Stimulated activated CD4-positive, alpha-beta T cell treated with anti-CD3 and anti-CD28 coated beads, Interleukin-1b, Interleukin-23, amount 100 ng/mL, for 1 hour (primary cell): ENCODE data around the gene SLC43A1.

ENCODE experiments used
- DNase-seq, 2 donors: peaks; one replicate each; pipeline ENCODE4 v3.0.0-alpha.2; 2020; ENCODE audit warnings: low read depth in 2 of 2

Gene SLC43A1

DNA sequence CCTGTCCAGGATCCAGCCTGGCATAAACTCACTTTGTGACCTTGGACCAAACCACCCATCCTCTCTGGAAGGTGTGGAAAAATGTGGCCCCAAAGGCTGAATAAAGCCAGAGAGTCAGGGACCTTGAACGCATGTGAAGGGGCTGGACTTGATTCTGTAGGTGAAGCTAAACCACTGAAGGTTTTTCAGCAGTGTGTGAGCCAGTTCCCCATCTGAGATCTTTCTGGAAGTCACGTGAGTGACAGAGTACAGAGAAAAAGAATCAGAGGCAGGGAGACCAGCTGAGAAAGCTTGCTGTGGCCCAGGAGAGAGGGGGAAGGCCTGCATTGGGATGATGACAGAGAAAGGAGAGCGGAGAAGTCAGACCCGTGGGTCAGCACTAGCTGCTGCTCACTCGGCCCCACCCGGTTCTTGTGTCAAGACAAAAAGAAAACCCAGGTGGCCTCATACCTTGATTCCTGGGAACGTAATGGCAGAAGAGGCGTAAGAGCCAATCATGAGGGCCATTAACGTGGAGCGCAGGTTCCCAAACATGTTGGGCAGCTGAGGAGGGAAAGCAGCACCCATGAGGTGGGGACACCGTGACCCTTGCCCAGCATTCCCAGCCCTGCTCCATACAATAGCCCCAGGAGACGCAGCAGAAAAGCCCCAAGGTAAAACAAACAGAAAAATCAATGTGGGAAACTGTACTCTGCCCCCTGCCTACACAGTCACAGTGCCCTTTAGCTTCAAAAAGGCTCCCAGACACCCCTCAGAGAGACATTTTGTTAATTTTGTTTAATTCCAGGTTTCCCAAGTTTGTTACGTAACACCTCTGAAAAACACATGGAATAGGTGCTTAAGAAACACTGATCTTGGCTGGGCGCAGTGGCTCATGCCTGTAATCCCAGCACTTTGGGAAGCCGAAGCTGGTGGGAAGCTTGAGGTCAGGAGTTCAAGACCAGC lies 17.9 kb downstream of the SLC43A1 start:
- DNase-seq: no peak

DNA sequence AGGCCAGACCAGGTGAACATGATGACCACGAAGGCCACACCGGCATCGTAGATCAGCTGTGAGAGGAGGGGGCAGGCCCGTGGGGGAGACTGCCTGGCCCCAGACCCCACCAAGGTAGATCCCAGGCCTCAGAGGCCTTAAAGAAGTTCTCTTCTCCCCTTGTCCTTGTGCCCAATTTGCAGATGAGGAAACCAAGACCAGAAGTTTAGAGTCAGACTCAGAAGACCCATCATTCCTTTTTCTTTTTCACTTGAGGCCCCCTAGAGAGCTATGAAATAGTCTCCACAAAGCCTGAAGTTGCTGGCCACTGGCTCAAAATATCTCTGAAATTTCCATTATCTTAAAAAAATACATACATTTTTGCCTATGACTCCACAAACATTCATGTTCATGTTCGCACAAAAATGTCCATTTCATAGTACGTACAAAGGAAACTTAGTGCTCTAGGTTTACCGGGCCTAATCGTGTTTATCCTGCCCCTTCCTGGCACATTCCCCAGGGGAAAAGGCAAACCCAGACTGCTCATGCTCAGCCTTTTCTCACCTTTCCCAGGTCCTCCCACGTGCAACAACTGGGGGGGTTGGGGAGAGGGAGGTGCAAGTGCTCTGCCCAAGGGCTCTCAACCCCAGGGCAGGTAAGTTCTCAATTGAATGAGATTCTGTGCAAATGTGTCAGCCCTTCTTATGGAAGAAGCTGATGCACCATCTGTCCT lies 19.2 kb downstream of the SLC43A1 start:
- DNase-seq: no peak

DNA sequence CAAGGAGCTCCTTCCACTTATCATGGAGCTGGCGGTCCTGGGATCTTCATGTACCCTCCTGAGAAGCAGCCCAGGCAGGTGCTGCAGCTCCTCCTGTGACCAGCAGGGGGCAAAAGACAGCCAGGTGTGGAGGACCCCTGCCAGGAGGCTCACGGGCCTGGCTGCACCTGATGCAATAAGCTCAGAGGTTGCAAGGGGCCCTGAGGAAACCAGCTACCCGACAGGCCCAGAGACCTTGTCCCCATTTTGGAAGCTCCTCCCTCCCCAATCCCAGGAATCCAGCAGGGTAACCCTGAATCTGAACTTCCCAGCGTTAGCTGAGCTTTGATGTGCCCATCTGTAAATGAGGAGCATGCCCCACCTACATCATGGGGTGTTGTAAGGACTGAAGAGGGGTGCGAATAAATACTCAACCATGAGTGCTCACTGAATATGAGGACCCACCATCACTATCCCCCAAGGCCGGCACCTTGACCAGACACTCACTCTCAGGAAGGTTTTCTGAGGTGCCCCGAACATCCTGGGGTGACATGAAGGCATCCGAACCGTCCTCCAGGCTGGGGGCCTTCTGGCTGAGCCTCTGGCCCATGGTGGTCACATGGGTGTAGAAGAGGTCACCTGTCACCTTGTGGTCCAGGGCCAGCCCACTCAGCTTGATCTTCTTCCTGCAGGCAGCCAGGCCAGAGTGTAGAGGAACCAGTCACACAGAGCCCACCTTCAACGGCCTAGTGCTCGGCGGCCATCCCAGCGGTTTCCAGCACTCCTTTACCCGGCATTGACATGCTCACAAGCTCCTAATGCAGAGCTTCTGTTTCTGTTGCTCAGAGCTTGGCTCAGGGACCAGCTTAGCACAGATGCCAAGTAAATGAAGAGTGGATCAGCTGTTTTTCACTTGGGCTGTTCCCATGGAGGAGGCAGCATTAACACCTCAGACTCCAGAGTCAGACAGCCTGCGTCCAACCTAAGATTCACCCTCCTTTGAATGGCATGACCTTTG lies 21.7 kb downstream of the SLC43A1 start:
- DNase-seq: peak; percentile 56 to 67

DNA sequence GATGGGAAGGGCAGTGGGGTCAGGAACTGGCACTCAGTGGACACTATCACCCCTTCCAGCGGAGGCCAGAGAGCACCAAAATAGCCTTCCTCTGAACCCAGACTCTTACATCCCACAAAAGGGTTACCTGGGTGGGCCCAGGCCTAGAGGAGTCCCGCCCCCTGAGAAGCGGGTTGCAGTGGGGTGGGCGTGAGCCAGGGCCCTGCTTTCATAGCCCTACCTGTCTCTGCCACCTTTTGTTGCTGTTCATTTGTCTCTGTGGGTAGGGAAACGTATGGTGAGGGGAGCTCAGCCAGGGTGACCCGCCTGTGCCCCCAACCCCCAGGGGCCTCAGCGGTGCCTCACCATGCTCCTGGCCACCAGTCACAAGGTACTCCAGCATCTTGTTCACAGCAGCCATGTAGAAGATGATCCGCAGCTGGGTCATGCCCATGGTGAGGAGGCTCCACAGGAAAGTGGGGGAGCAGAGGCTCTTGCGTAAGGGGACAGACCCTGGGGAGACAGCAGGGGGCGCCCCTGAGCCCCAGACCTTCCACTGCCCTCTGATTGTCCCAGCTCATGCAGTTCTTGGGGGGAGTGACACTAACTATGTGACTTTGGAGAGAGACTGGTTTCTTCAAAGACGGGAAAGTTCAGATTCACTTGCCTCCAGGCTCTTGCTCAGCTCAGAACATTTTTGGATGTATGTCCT lies 24.0 kb downstream of the SLC43A1 start:
- no peak for DNase-seq

GRCh38 chr11:57490456-57491248 lies 24.9 kb downstream of the SLC43A1 start:
- DNase-seq: no peak

GRCh38 chr11:57487920-57488659 lies 27.4 kb downstream of the SLC43A1 start:
- no peak for DNase-seq

DNA sequence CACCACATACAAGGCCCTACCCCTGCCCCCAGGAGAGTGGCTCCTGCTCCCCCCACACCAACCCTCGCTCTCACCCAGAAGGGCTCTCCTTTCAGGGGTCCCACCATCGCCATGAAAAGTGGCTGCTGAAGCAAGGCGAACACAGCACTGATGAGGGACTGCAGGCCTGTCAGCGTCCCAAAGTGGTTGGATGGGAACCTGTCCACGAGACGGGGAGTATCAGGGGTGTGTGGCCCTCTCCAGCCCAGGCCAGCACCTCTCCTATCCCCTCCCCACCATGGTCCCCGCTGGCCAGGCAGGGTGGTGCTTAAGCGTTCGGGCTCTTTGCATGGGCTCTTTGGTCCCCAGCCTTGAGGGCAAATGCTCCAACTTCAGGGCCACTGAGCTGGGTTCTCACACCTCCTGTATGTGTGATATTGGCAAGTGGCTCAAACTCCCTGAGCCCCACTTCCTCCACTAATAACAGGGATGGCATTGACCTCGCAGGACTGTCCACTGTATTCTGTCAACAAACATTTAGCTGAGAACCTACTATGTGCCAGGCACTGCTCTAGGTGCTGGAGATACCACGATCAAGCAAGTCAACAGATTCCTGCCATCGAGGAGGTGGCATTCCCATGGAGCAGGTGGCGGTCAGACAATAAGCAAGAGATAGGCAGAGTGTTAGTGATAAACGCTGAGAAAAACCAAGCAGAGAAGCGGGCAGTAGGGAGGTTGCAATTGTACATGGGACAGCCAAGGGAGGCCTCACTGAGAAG lies 28.3 kb downstream of the SLC43A1 start:
- no peak for DNase-seq

GRCh38 chr11:57485217-57485990 lies 30.1 kb downstream of the SLC43A1 start:
- no peak for DNase-seq

DNA sequence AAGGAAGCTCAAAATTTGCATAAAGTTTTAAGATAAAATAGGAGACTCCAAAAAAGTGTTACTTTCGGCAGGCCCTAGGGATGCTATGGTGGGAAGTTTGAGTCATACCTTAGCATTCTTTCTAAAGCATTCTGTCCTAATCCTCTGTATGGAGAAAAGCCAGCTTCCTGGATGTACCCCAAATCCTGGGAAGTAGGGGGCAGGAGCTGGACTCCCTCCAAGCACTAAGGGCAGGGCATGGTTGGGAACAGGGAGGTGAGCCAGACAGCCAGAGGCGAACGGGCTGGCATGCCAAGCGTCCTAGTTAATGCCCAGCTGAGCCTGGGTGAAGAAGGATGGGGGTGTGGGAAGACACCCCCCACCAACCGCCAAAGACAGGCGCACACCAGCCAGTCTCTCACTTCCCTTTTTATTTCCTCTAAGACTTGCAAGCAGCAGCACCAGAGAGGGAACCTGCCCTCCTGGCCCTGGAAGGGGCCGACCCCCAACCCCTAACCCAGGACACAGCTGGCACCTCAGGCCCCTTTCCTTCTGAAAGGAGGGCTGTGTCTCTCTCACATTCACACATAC lies 31.3 kb downstream of the SLC43A1 start:
- DNase-seq: no peak

- DNase-seq: no peak
These were observed 32.0 kb downstream of the SLC43A1 start for GRCh38 chr11:57483562-57483918.

DNA sequence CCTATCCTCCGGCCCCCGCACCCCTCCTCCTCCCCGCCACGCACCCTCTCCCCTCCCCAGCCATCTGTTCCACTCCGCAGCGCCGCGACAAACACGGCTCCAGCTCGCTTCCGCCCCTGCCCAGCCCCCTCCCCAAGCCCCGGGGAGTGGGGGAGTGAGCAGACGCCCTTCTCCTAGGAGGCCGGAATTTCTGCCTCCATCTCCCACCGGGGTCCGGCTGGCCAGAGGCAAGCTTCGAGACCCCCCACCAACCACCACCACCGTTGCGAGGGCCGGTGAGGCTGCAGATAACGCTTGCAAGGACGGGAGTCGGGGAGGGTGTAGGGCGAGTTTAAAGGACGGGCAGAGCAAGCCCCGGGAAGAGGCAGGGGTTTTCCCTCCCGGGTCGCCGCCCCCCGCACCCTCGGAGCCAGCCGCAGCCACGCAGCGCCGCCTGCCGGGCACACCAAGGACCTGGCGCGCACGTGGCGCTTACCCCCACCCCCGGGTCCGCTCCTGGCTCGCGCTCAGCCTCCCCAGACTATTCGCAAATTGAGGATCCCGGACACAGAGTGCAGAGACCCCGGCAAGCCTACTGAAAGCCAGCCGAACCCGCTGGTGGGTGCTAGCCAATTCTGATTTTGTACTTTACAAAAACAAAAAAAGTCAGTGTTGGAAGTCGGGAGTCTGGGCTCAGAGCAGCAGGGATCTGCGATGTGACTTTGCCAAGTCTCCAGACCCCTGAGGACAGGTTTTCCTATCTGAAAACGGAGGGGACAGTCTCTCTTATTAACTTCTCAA lies 32.5 kb downstream of the SLC43A1 start:
- peak in 1 of 2 donors; percentile 64 for DNase-seq

DNA sequence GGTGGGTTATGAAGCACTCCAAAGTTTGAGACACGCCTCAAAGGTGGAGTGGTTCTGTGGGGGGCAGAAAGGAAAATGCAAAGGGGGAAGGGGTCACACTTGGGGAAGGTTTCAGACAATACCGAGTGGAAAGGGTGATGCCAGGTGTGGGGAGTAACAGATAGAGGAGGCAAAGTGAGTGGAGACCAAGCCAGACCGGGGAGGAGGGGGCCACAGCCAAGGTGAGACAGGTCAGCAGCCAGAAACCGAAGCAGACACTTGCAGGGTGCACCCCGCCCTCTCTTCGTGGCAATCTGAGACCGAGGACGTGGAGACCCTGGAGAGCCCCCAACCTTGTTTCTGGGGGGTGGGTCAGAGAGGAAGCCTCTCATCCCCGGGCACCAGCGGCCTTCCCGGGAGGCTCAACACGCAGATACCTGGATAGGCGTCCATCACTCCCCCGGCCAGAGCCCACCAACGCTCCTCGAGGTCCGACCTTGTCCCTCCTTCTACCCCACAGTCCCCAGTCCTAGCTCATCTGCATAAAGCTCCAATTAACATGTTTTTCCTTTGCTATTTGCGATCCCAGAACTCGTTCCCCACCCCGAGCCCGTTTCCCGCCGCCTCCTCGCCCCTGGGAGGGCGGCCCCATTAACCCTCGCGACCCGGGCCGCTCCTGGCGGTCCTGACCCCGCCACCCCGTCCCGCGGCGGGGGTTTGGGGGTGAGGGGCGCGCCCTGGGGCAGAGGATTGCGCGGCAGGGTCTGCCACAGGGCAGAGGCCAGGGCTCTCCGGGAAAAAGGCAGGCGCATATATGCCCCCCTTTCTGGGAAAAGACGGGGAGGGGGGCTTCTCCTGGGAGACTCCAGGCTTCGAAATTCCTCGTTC lies 33.4 kb downstream of the SLC43A1 start:
- DNase-seq: no peak

- no peak for DNase-seq
These were observed 34.2 kb downstream of the SLC43A1 start for GRCh38 chr11:57481315-57481714.

GRCh38 chr11:57480409-57481137 lies 34.9 kb downstream of the SLC43A1 start:
- peak in 1 of 2 donors; percentile 52 for DNase-seq

GRCh38 chr11:57479911-57480310 lies 35.6 kb downstream of the SLC43A1 start:
- DNase-seq: no peak
